Liver (tissue), 9 donors: ENCODE results near the gene HSD17B7. TPM values are rescaled to one million over a fixed set of nuclear protein-coding genes. Genes with fewer than 3 reads are reported as not detected.

Experiments used
- DNase-seq: peaks from one replicate; pipeline ENCODE4 v3.0.0-alpha.2; 2017; ENCODE audit warnings: low spot score
- H3K27ac ChIP-seq, 2 donors: one replicate each; pipeline ENCODE4 v1.7.0; 2013; ENCODE audit warnings: inconsistent platforms in 2 of 2, low read length in 2 of 2, control low read depth in 1 of 2, low read depth in 1 of 2, mild to moderate bottlenecking in 1 of 2
- H3K27me3 ChIP-seq, 4 donors: one replicate each; pipeline versions ENCODE4 v1.6.1 to v1.7.0; 2013; ENCODE audit warnings: low read length in 3 of 4, inconsistent platforms in 1 of 4, mild to moderate bottlenecking in 1 of 4, moderate library complexity in 1 of 4; ENCODE audit not compliant: control insufficient read depth in 4 of 4, insufficient read depth in 4 of 4
- H3K36me3 ChIP-seq, 4 donors: one replicate each; pipeline versions ENCODE4 v1.6.1 to v1.7.0; 2013; ENCODE audit warnings: low read length in 3 of 4, mild to moderate bottlenecking in 3 of 4, low read depth in 1 of 4, moderate library complexity in 1 of 4; ENCODE audit not compliant: control insufficient read depth in 4 of 4, insufficient read depth in 3 of 4
- H3K4me1 ChIP-seq, 4 donors: one replicate each; pipeline versions ENCODE4 v1.6.1 to v1.7.0; 2013; ENCODE audit warnings: low read length in 3 of 4, mild to moderate bottlenecking in 3 of 4, moderate library complexity in 1 of 4; ENCODE audit not compliant: control insufficient read depth in 4 of 4, insufficient read depth in 4 of 4
- H3K4me3 ChIP-seq, 3 donors: one replicate each; pipeline versions ENCODE4 v1.6.1 to v1.7.0; 2013; ENCODE audit warnings: low read length in 3 of 3, control low read depth in 1 of 3, low read depth in 1 of 3, mild to moderate bottlenecking in 1 of 3
- H3K9ac ChIP-seq, 2 donors: one replicate each; pipeline ENCODE4 v1.7.0; 2013; ENCODE audit warnings: low read length in 2 of 2, mild to moderate bottlenecking in 2 of 2, moderate library complexity in 2 of 2, control low read depth in 1 of 2, low read depth in 1 of 2
- H3K9me3 ChIP-seq, 4 donors: one replicate each; pipeline versions ENCODE4 v1.6.1 to v1.7.0; 2013; ENCODE audit warnings: low read length in 3 of 4; ENCODE audit not compliant: control insufficient read depth in 4 of 4
- ATF3 ChIP-seq: IDR thresholded peaks from 2 replicates; pipeline ENCODE4 v1.6.1; 2016; ENCODE audit warnings: antibody characterized with exemption
- CTCF ChIP-seq: fragments of 150-350 bp; IDR thresholded peaks from 2 replicates; pipeline ENCODE4 v1.5.1; 2017; ENCODE audit warnings: improper control_type of control experiment, low read depth, low read length; ENCODE audit not compliant: missing input control
- EGR1 ChIP-seq, 2 donors: IDR thresholded peaks; 2 replicates each; pipeline ENCODE4 v1.6.1; 2016 to 2018; ENCODE audit warnings: antibody characterized with exemption in 2 of 2, low read depth in 2 of 2
- FOXA1 ChIP-seq: IDR thresholded peaks from 2 replicates; pipeline ENCODE4 v1.6.1; 2016; ENCODE audit warnings: antibody characterized with exemption
- FOXA2 ChIP-seq: IDR thresholded peaks from 2 replicates; pipeline ENCODE4 v1.6.1; 2016; ENCODE audit warnings: antibody characterized with exemption
- GABPA ChIP-seq, 2 donors: IDR thresholded peaks in 1 of 2; conservative IDR thresholded peaks in 1 of 2; 2 replicates each; pipeline ENCODE4 v1.6.1; 2016; ENCODE audit warnings: antibody characterized with exemption in 2 of 2, mild to moderate bottlenecking in 1 of 2, moderate library complexity in 1 of 2
- MAX ChIP-seq: IDR thresholded peaks from 2 replicates; pipeline ENCODE4 v1.6.1; 2016; ENCODE audit warnings: antibody characterized with exemption
- NR2F2 ChIP-seq: IDR thresholded peaks from 2 replicates; pipeline ENCODE4 v1.6.1; 2016; ENCODE audit warnings: antibody characterized with exemption
- RAD21 ChIP-seq, 2 donors: IDR thresholded peaks; 2 replicates each; pipeline ENCODE4 v1.6.1; 2016; ENCODE audit warnings: antibody characterized with exemption in 2 of 2, mild to moderate bottlenecking in 2 of 2
- REST ChIP-seq: IDR thresholded peaks from 2 replicates; pipeline ENCODE4 v1.6.1; 2016; ENCODE audit warnings: antibody characterized with exemption, mild to moderate bottlenecking
- SP1 ChIP-seq: IDR thresholded peaks from 2 replicates; pipeline ENCODE4 v1.6.1; 2018; ENCODE audit warnings: antibody characterized with exemption, mild to moderate bottlenecking
- TAF1 ChIP-seq: conservative IDR thresholded peaks from 2 replicates; pipeline ENCODE4 v1.6.1; 2016; ENCODE audit warnings: antibody characterized with exemption, mild to moderate bottlenecking
- YY1 ChIP-seq: IDR thresholded peaks from 2 replicates; pipeline ENCODE4 v1.6.1; 2016; ENCODE audit warnings: antibody characterized with exemption, mild to moderate bottlenecking
- WGBS: extraction: QIAGEN DNeasy Blood & Tissue Kit; methylation state at CpG from one replicate; pipeline ENCODE4 v1.1.7; 2013; 5-methylcytosine and 5-hydroxymethylcytosine counted together
- polyA plus RNA-seq, 2 donors: library from polyadenylated mRNA; stranded (reverse) in 1 of 2; unstranded in 1 of 2; fragments of 200-250 nt in 1 of 2; fragments of >200 nt in 1 of 2; fragmentation: Nextera tagmentation in 1 of 2; extraction: Ambion mirVana in 1 of 2; gene quantifications; one replicate each; pipeline versions ENCODE4 v1.2.1 to v1.2.3, GENCODE V29; 2013 to 2015
- total RNA-seq, 2 donors: library from RNA; depleted of rRNA; stranded (reverse); fragments of >200 nt; gene quantifications; one replicate each; pipeline ENCODE4 v1.2.3, GENCODE V29; 2014
- donor health status: healthy.
- donor health status: healthy.
- donor health status: healthy.
- donor health status: healthy.
- donor health status: healthy.

HSD17B7 gene
- total and polyA plus RNA-seq, 4 donors: 22.9 to 115 (median 43.5) TPM

GRCh38 chr1:162844153-162844552 lies 53.7 kb downstream of the HSD17B7 start (continued):
- TF ChIP-seq ATF3: no peak
- TF ChIP-seq FOXA1: no peak

GRCh38 chr1:162846256-162847212 lies 56.0 kb downstream of the HSD17B7 start:
- no peaks in the 10 kb centered on the region for H3K4me1 ChIP-seq
- no peaks in the 10 kb centered on the region for H3K27me3 ChIP-seq
- H3K4me3 ChIP-seq: no peak overlapping the region
- no peaks in the 10 kb centered on the region for H3K36me3 ChIP-seq
- no peaks in the 10 kb centered on the region for H3K9me3 ChIP-seq
- H3K9ac ChIP-seq: no peak overlapping the region
- TF ChIP-seq TAF1: no peak
- TF ChIP-seq RAD21 (IDR thresholded peaks at IDR 0.05): no peak
- TF ChIP-seq FOXA2: no peak
- no peak for TF ChIP-seq YY1
- TF ChIP-seq MAX: no peak
- TF ChIP-seq SP1: no peak
- no peak for TF ChIP-seq REST
- TF ChIP-seq CTCF: no peak
- TF ChIP-seq ATF3: no peak
- TF ChIP-seq GABPA (IDR thresholded peaks at IDR 0.05 in 1 of 2, conservative IDR thresholded peaks at IDR 0.05 in 1 of 2): no peak
- no peak for TF ChIP-seq NR2F2
- WGBS: 88% methylated on average over 16 of the region's 16 CpGs
- DNase-seq: no peak
- no peak overlapping the region for H3K27ac ChIP-seq

GRCh38 chr1:162847839-162848453 lies 57.4 kb downstream of the HSD17B7 start:
- Histone ChIP-seq H3K27ac (no peak overlapping the region), H3K27me3 (no peaks in the 10 kb centered on the region), H3K9ac (no peak overlapping the region), H3K36me3 (no peaks in the 10 kb centered on the region), H3K9me3 (no peaks in the 10 kb centered on the region), H3K4me1 (no peaks in the 10 kb centered on the region), H3K4me3 (no peak overlapping the region)
- WGBS: 7% methylated on average over 3 of the region's 3 CpGs
- no peak for TF ChIP-seq SP1
- TF ChIP-seq REST: no peak
- no peak for TF ChIP-seq EGR1 (IDR thresholded peaks at IDR 0.05; ENCODE audit: low read depth in 2 of 2)
- peak; percentile 88 for TF ChIP-seq CTCF
- peak; percentile 83 to 85 for TF ChIP-seq RAD21 (IDR thresholded peaks at IDR 0.05)
- DNase-seq: peak; percentile 83
